HFFc6 (cell line): ENCODE measurements around the gene PCDHGA12. TPM values are rescaled to one million over a fixed set of nuclear protein-coding genes. Genes with fewer than 3 reads are reported as not detected.

Experiments used
- DNase-seq: peaks from one replicate; pipeline ENCODE4 v3.0.0-alpha.2; 2018
- H3K27ac Mint-ChIP-seq: 2 replicates; pipeline ENCODE4 v1.8.0; 2020; ENCODE audit warnings: mild to moderate bottlenecking, mixed read lengths
- H3K27me3 Mint-ChIP-seq: 2 replicates; pipeline ENCODE4 v1.8.0; 2021; ENCODE audit warnings: mild to moderate bottlenecking, moderate library complexity, mixed read lengths; ENCODE audit not compliant: insufficient read depth
- H3K36me3 Mint-ChIP-seq: 2 replicates; pipeline ENCODE4 v1.8.0; 2021; ENCODE audit warnings: low read depth, mixed read lengths
- H3K4me1 Mint-ChIP-seq: 2 replicates; pipeline ENCODE4 v1.8.0; 2020; ENCODE audit warnings: low read depth, mixed read lengths
- H3K4me3 Mint-ChIP-seq: 2 replicates; pipeline ENCODE4 v1.8.0; 2020; ENCODE audit warnings: mild to moderate bottlenecking, moderate library complexity, mixed read lengths
- H3K9me3 Mint-ChIP-seq: 2 replicates; pipeline ENCODE4 v1.8.0; 2020; ENCODE audit warnings: mild to moderate bottlenecking, mixed read lengths
- CTCF ChIP-seq: fragments of 200-600 bp; sonication (generic); IDR thresholded peaks from 2 replicates; pipeline ENCODE4 v1.5.0; 2021; ENCODE audit warnings: antibody characterized with exemption, mild to moderate bottlenecking
- long read RNA-seq: library from polyadenylated mRNA; unstranded; transcript quantifications from one replicate; pipeline ENCODE4 v2.0.0, GENCODE V29; 2019
- total RNA-seq, 6 experiments: library from RNA; stranded (reverse); fragmentation: NEBNext Ultra II Directional; extraction: Animal tissue kit (Norgen Biotek cat#: 25700); gene quantifications; 2 replicates in 1 of 6; 3 replicates in 5 of 6; pipeline ENCODE4 v1.2.3, GENCODE V29; 2021

Gene PCDHGA12
- 10 to 100 TPM in 4 of 6 experiments, 1 to 10 TPM in 2; 8.8 to 21.0 (median 18.9) TPM for total RNA-seq
- long read RNA-seq, partial matches to known transcripts = 0 of 3 reads
- long read RNA-seq, other reads (novel, unspliced or antisense) = 2 of 3 reads

GRCh38 chr5:141430332-141431113 is at the start of gene PCDHGA12:
Gene PCDHGA12 (plus strand): TSS chr5:141430507. CDS start chr5:141430760, 253 bp downstream.
- peak; percentile 83 for TF ChIP-seq CTCF
- Mint-ChIP-seq H3K9me3 (peaks cover 43% of the 10 kb centered on the region), H3K4me3 (peak within 1 kb of the TSS; percentile 81), H3K36me3 (peaks cover 52% of the 10 kb centered on the region), H3K27ac (peak within 1 kb of the TSS; percentile 76), H3K27me3 (peaks cover 5% of the 10 kb centered on the region), H3K4me1 (peaks cover 35% of the 10 kb centered on the region)
- peak; percentile 88 for DNase-seq

- H3K4me1 Mint-ChIP-seq = peaks cover 13% of the 10 kb centered on the region; the same call in 1 of the 2 replicates
- peak within 1 kb of the TSS; percentile 87 for H3K27ac Mint-ChIP-seq
- peaks cover 47% of the 10 kb centered on the region for H3K36me3 Mint-ChIP-seq
- peak; percentile 70 for TF ChIP-seq CTCF
- H3K9me3 Mint-ChIP-seq = peaks cover 53% of the 10 kb centered on the region
- no peaks in the 10 kb centered on the region for H3K27me3 Mint-ChIP-seq
- H3K4me3 Mint-ChIP-seq = peak within 1 kb of the TSS; percentile 95
- no peak for DNase-seq
Observed at GRCh38 chr5:141382469-141383294, 47.6 kb upstream of the PCDHGA12 start, which contains the start of gene PCDHGA7. Gene PCDHGA7 (plus strand): TSS chr5:141382742. CDS start chr5:141382900, 158 bp downstream.

- TF ChIP-seq CTCF = no peak
- DNase-seq = no peak
- Mint-ChIP-seq H3K36me3 (peaks cover 49% of the 10 kb centered on the region), H3K9me3 (peaks cover 56% of the 10 kb centered on the region), H3K4me1 (peaks cover 15% of the 10 kb centered on the region; the same call in 1 of the 2 replicates), H3K27me3 (no peaks in the 10 kb centered on the region), H3K4me3 (peak overlapping the region; percentile 95), H3K27ac (no peak overlapping the region; the same call in 1 of the 2 replicates)
Observed at GRCh38 chr5:141383345-141383744, 47.0 kb upstream of the PCDHGA12 start.

- Mint-ChIP-seq H3K4me1 (peaks cover 22% of the 10 kb centered on the region; the same call in 1 of the 2 replicates), H3K27me3 (no peaks in the 10 kb centered on the region), H3K4me3 (no peak overlapping the region), H3K27ac (no peak overlapping the region), H3K36me3 (peaks cover 59% of the 10 kb centered on the region), H3K9me3 (peaks cover 67% of the 10 kb centered on the region)
- no peak for DNase-seq
- no peak for TF ChIP-seq CTCF
Observed at GRCh38 chr5:141384471-141385267, 45.6 kb upstream of the PCDHGA12 start.
